Measurements from ENCODE around the gene SGCE.

GRCh38 chr7:94687076-94687475 lies 31.1 kb upstream of the SGCE start:
- TF ChIP-seq CTCF (IDR thresholded peaks at IDR 0.05; ENCODE audit: poor library complexity) (no peak), EZH2 (IDR thresholded peaks at IDR 0.05; ENCODE audit: borderline replicate concordance) (no peak), EZH2phosphoT487 (IDR thresholded peaks at IDR 0.05; ENCODE audit: low read depth, severe bottlenecking, unreplicated experiment) (no peak)

Data from hepatocyte (in vitro differentiated cells).